Retina (tissue), 1 donor: ENCODE results near the gene TYW1B.
"Not testable (repeated sequence)": the region's sequence is repeated elsewhere in the genome, so short reads cannot be mapped to it uniquely, and the experiment has no call there.

Experiments
- DNase-seq: peaks from one replicate; pipeline ENCODE4 v3.0.0-alpha.2; 2016

The TYW1B gene

DNA sequence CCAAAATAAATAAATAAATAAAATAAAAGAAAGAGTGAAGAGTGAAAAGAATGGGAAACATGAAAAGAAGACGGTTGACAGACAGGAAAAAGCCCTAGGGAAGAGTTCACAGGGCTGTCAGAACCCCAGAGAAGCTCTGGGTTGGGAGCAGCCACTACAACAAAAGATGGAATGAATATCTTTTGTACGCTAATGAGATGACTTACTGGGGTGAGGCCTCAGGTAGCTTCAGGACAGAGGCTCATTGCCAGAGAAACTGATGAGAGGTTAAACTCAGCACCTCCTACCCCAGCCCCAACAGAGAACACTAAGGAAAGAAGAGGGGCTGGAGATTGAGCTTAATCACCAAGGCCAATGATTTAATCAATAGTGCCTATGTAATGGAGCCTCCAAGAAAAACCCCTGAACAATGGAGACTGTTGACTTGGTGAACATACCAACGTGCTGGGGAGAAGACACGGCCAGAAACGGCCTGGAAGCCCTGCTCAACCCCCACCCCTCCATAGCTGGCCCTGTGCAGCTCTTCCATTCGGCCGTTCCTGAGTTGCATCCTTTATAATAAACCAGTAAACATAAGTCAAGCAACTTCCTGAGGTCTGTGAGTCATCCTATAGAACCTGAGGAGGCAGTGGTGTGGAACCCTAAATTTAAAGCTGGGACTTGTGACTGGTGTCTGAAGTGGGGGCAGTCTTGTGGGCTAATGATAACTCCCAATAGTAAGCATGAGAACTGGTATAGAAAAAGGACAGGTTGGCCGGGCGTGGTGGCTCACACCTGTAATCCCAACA lies 11.4 kb downstream of the TYW1B start:
- DNase-seq: not testable (repeated sequence)

DNA sequence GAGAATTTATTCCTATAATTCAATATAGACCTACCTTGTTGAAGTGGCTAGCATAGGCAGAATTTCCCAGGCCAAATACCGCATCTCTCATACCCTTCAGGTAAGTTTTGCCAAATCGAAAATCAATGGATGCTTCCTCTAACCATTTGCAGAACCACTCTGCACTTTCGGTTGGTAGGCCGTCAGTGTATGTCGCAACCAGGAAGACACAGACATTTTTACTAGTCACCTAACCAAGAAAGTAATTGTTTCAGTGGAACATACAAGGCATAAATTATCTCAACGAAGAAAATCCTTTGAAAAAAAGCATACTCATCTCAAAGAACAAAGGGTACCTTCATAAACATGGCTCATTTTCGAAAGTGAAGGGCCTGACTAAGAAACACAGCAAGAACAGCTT lies 17.6 kb downstream of the TYW1B start:
- DNase-seq: not testable (repeated sequence)

DNA sequence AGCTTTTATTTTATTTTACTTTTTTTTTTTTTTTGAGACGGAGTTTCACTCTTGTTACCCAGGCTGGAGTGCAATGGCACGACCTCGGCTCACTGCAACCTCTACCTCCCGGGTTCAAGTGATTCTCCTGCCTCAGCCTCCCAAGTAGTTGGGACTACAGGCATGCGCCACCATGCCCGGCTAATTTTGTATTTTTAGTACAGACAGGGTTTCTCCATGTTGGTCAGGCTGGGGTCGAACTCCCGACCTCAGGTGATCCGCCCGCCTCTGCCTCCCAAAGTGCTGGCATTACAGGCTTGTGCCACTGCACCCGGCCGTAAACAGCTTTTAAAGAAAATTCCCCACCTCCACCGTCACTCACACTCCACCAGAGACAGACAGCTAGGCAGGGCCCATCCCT lies 19.5 kb downstream of the TYW1B start:
- DNase-seq: not testable (repeated sequence)

DNA sequence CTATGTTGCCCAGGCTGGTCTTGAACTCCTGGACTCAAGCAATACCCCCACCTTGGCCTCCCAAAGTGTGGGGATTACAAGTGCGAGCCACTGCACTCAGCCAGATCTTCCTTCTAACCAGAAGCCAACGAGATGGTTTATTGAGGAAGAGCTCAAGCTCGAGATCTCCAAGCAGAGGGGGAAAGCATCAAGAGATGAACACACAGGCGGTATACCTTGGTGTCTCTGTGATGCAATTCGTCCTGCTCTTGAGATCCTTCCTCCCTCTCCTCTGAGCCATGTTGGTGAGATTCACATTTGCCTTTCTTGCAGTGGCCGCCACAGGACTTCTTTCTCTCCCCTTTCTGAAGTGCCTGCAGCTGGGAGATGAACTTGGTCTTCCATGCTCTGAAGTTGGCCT lies 21.1 kb downstream of the TYW1B start:
- DNase-seq: not testable (repeated sequence)

DNA sequence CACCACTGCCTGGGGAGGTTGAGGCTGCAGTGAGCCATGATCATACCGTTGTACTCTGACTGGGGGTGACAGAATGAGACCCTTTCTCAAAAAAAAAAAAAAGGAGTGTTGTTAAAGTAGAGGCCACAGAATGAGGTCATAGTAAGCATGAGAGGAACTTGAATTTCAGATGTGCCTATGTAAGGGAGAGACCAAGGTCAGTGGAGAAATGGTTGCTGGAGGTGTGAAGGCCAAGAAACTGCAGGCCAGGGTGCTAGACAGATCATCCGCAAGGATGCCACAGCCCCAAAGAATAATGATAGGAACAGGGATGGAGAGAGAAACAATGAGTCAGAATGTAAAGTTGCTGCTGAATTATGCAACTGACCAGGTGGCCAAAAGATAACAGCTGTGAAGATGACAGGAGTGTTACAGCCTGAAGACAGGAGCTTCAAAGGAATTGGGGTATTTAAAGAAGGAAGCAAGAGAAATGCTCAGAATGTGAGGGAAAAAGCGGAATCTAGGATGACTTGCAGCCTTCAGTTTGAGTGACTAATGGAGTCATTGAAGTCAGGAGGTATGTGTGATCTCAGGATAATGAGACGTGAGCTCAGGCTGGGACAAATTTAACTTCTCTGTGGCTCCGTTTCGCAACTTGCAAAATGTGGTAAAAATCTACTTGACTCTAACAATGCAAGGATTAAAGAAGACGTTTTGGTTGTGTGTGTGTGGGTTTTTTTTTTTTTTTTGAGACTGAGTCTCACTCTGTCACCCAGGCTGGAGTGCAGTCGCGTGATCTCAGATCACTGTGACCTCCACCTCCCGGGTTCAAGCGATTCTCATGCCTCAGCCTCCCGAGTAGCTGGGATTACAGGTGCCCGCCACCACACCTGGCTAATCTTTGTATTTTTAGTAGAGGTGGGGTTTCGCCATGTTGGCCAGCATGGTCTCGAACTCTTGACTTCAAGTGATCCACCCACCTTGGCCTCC lies 22.2 kb downstream of the TYW1B start:
- no peak for DNase-seq

DNA sequence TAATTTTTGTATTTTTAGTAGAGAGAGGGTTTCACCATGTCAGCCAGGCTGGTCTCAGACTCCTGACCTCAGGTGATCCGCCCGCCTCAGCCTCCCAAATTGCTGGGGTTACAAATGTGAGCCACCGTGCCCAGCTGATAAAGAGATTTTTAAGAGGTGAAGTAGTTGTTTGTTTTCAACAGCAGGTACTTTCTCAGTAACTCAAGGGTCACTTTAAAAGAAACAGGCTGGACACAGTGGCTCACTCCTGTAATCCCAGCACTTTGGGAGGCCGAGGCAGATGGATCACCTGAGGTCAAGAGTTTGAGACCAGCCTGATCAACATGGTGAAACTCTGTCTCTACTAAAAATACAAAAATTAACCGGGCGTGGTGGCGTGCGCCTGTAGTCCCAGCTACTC lies 24.2 kb downstream of the TYW1B start:
- DNase-seq: not testable (repeated sequence)

DNA sequence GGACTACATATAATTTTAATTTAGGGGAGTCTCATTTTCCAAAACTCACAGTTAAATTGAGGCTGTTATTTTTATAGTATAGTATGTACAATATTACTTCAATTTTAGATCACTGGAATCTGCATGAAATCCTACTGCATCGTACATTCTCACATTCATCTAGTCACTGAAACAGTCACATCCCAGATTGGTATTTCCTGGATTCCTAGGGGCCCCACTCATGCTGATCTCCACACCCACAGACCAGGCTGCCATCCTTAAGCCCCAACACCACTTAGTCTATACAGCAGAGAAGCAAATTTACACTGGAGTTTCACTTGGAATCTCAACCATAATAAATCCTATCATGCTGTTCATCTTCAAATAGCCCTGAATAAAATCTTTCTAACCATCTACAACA lies 26.4 kb downstream of the TYW1B start:
- not testable (repeated sequence) for DNase-seq

DNA sequence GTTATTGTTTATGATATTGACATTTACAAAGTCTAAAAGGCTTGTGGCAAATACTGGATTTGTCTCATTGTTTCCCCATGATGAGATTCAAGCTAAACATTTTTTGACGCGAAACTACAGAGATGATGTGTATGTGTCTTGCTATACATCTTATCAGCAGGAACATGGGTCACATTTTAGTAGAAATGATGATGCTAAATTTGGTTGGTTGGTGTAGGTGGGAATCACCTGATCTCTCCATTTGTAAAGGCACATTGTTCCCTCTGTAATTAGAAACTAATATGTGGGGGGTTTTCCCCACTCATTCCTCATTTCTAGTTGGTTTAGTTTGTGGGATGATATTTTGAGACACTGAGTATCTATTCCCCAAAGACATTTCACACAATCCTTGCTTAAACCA lies 32.6 kb downstream of the TYW1B start:
- not testable (repeated sequence) for DNase-seq

DNA sequence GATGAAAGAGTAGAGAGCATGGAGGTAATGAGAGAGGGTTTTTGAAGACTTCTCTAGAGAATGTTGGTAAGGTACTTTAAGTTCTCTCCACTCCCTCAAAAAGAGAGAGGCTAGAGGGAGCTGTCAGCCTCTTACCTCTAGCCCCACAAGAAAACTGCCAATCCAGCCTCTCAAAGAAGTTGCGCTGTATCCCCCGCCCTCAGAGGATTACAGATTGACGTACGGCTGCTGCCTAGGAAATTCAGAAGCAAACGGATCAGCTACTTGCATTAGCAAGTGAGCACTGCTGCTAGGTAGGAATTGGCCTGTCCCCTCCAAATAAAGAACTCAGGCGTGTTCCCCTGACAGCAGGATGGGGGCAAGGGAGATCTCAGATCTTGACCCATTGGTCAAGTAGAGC lies 34.2 kb downstream of the TYW1B start:
- DNase-seq: no peak

DNA sequence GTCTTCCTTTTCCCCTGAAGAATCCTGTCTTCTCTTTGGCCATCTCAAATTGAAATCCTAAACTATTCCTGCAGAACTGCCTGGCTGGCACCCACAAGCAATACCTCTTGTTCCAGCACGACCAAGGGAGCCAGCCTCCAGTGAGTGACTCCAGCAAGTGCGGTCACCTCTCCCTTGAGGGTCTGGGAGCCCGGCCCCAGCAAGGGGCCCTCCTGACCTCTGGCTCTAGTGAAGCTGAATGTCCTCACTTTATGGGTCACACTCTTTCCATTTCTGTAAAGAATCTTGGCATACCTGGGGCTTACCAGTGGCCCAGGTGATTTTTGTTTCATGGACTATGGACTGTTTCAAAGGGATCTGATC lies 37.3 kb downstream of the TYW1B start:
- not testable (repeated sequence) for DNase-seq

DNA sequence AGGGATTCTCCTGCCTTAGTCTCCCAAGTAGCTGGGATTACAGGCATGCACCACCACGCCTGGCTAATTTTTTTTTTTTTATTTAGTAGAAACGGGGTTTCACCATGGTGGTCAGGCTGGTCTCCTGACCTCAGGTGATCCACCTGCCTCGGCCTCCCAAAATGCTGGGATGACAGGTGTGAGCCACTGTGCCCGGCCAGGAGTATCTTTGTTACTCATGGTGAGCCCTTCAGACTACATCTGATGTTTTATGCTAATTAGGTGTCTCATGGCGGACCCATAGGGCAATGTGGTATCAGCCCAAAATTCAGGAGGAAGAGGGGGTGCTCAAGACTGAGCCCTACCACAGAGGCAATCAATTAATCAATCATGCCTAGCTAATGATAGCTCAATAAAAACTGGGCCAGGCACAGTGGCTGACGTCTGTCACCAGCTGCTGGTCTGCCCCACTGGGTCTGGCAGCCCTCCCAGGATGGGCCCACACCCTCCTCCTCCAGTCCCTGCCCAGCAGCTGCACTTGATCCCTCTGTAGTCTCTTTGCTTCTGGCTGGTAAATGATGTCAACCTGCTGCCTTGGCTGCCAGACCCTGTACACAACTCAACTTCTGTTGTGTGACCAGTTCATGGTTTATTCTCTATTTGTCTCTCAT lies 37.8 kb downstream of the TYW1B start:
- not testable (repeated sequence) for DNase-seq

DNA sequence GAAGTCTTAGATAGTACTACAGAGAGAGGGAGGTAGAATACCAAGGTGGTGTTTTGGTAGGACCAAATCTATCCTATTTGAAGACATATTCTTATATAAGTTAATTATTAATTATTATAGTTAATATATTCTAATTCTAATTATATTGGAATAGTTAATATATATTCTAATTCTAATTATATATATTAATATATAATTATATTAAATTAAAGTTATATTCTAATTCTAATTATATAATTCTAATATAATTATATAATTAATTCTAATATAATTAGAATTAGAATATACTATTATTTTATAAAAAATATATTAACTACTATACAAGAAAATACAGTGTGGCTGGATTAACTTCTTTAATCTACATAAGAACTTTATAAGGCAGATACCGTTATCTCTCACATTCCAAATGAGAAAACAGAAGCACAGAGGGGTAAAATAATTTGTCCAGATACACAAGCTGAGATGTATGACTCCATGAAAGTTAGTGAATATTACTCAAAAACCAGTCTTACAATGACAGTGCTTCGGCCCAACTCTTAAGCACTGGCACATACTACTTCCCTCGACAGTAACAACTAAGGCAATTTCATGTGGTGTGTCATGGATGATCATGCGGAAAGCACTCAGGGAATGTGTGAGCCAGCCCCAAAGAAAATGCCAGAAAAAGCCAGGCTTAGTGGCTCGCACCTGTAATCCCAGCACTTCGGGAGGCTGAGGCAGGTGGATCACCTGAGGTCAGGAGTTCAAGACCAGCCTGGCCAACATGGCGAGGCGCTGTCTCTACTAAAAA lies 42.6 kb downstream of the TYW1B start:
- no peak for DNase-seq

DNA sequence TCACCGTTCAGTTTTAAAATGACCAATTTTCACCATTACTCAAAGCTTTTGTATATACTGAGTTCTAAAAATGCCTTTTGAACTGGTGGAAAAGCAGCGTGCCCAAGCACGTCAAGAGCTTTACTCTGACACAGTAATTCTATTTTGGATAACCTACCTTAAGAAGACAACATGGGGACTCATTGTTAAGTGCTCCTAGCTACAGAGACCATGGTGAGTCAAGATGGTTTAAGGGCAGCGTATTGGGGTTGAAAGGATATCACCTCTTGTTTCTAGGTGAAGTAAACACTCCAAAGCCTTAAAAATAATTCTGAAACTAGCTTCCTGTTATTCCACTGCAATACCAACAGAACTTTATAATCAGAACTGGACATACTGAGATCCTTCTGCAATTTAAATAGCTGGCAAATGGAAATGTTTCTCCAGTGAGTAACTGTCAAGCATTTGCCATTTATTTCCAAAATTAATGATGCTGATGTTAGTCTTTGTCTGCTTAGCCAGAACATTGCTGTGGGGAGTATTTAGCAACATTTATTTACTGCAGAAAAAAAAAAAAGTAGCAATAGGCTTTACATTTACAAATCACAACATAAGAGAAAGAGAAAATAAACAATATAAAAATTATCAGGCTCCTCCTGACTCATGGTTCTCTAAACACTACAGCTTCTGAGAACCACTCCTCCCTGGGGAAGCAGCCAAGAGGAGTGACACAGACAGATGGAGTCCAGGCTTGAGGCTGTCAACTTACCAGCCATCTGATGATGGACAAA lies 44.2 kb downstream of the TYW1B start:
- DNase-seq: not testable (repeated sequence)

DNA sequence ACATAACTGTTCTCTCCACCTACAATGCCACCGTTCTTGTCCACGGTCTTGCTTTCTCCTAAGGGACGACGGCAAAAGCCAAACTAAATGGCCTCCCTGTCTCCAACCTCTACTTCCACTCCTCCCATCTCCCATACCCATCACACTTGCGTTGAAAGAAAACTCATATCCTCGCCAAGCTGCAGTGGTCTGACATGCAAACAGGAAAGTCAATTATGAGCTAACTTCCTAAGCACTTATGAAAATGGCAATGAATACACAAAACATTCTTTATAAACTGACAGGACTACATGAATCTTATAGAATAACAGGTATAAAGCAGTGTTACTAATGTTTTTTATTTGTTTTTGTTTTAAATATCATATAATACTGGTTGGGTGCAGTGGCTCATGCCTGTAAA lies 46.4 kb downstream of the TYW1B start:
- no peak for DNase-seq

DNA sequence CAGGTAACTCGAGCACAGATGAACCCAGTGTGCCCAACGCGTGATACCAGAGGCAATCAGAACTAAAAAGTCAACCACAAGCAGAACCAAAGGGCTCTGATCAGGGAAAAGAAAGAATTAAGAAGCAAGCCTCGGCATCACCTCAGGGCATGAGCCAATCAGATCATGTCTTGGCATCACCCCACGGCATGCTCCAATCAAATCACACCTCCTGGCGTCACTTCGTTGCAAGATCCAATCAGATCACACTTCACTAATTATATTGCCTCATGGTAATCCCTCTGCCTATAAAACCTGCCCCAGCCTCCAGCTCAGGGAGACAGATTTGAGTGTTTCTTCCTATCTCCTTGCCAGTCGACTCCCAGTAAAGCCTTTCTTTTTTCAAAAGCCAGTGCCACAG lies 46.8 kb downstream of the TYW1B start:
- DNase-seq: no peak

DNA sequence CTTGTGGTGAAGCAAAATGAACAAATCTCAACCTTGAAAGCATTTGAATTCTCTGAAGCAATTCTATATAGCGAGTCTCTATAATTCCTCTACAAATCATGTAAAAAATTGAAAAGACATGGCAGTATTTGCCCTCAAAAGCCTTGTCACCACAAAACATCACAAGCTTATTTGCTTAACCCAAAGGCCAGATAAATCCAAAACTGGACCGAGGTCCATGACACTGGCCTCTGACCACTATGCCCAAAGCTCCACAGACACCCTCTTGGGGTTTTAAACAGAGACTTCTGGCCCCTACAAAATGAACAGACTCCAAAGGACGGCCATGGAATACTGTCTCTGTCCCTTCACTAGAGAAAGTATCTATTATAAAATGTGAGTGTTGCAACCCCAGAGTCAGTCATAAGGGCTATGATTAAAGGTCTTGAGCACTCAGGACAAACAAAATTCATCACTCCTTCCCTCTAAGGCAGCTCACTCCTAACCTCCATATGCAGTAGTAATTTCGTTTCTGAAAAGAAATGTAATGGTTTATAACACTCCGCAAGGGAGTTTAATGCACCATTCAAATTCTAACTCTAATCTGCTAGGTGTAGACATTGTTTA lies 47.6 kb downstream of the TYW1B start:
- not testable (repeated sequence) for DNase-seq

DNA sequence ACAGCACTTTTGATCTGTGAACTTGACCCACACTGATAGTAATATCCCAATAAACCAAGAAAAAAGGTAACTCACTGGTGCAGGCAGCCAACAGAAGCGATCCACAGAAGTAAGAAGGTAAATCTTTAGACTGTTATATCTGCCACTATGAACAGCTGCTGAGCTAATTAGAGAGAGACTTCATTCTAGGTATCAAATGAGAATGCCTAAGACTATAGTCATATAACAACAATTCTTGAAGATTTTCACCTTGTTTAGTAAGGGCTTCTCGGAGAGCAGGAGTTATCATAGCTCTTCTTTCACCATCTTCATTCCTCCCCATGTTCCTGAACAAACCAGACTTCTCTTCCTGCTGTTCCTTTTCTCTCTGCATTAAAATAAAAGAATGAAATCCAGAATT lies 50.8 kb downstream of the TYW1B start:
- not testable (repeated sequence) for DNase-seq

DNA sequence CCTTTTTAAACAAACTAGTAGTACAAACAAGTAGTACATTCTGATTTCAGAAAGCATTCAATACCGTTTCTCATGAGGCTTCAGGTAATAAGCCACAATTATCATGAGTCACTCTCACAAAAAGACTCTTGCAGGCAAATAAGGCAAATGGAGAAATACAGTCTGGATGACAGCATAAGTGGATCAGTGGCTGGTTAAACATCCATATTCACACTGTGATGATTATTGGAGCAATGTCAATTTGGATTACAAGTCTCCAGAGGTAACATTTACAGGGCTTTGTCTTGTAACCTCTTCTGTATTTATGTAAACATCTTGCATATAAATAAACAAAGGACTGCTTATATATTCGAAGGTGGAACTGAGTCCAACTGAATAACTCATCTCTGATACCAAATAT lies 55.4 kb downstream of the TYW1B start:
- not testable (repeated sequence) for DNase-seq

DNA sequence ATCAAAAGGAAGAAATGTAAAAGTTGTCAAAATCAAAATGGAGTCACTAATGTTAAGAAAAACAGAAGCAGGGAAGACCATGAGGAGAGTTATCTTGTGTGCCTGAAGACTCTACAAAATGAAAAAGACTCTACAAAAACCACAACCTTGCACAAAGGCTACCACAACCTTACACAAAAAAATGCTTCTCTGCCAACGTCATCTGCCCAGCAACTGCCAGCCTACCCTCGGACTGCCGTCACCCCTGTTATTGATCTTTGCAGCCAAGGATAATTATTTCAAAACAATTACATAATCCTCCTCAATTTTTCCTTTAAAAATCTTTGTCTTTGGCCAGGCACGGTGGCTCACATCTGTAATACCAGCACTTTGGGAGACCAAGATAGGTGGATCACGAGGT lies 61.0 kb downstream of the TYW1B start:
- DNase-seq: not testable (repeated sequence)

DNA sequence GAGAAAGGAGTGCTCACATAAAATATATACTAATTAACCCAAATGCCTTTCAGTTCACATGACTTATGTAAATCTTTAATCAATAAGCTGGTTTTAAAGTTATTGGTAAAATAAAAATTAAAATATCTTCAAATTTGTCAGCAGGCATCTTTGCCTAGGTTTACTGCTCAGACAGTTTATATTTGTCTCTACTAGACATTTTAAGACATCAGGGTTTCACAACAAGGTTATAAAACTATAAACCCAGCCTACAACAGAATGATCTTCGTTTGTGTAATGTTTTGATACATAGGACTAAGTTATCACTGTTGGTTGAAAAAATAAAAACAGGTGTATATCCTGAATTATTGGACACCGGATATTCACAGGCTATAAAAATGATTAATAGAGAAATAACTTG lies 67.4 kb downstream of the TYW1B start:
- no peak for DNase-seq

DNA sequence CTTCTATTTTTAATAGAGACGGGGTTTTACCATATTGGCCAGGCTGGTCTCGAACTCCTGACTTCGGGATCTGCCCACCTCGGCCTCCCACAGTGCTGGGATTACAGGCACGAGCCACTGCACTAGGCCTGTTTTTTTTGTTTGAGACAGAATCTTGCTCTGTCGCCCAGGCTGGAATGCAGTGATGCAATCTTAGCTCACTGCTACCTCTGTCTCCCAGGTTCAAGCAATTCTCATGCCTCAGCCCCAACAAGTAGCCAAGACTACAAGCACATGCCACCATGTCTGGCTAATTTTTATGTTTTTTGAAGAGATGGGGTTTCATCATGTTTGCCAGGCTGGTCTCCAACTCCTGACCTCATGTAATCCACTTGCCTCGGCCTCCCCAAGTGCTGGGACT lies 73.7 kb downstream of the TYW1B start:
- DNase-seq: no peak
